Gastroesophageal sphincter (tissue), 4 donors: ENCODE measurements around the gene MAP1LC3A. TPM values are rescaled to one million over a fixed set of nuclear protein-coding genes. Genes with fewer than 3 reads are reported as not detected.

Source experiments
- ATAC-seq: fragments of 150-250 bp; one replicate; pipeline ENCODE4 v1.9.1; 2016; ENCODE audit warnings: mild to moderate bottlenecking, moderate library complexity
- H3K27ac ChIP-seq, 4 donors: fragments of 200-600 bp; sonication (generic) in 3 of 4; 1 replicate in 3 of 4; 2 replicates in 1 of 4; pipeline ENCODE4 v1.5.1; 2016 to 2019
- H3K27me3 ChIP-seq: fragments of 200-600 bp; sonication (generic); one replicate; pipeline ENCODE4 v1.5.1; 2019
- H3K36me3 ChIP-seq, 2 donors: fragments of 200-600 bp; sonication (generic); one replicate each; pipeline ENCODE4 v1.5.1; 2019; ENCODE audit warnings: control low read depth in 1 of 2
- H3K4me1 ChIP-seq, 3 donors: fragments of 200-600 bp; sonication (generic); 1 replicate in 2 of 3; 2 replicates in 1 of 3; pipeline ENCODE4 v1.5.1; 2016 to 2019; ENCODE audit warnings: control low read depth in 2 of 3
- H3K4me3 ChIP-seq, 2 donors: fragments of 200-600 bp; sonication (generic); one replicate each; pipeline ENCODE4 v1.5.1; 2019; ENCODE audit warnings: mild to moderate bottlenecking in 1 of 2, moderate library complexity in 1 of 2
- H3K9me3 ChIP-seq, 3 donors: fragments of 200-600 bp; sonication (generic); one replicate each; pipeline ENCODE4 v1.5.1; 2017 to 2019; ENCODE audit warnings: control low read depth in 2 of 3
- CTCF ChIP-seq, 4 experiments: fragments of 200-600 bp in 2 of 4; fragments of 450-650 bp in 2 of 4; sonication (generic) in 1 of 4; IDR thresholded peaks; one replicate each; pipeline ENCODE4 v1.5.1; 2017 to 2019; ENCODE audit warnings: antibody characterized with exemption in 4 of 4, mild to moderate bottlenecking in 2 of 4, moderate library complexity in 2 of 4
- EP300 ChIP-seq: sonication (generic); formaldehyde crosslinking; IDR thresholded peaks from one replicate; pipeline ENCODE4 v1.6.1; 2017; ENCODE audit warnings: antibody characterized with exemption, mild to moderate bottlenecking
- POLR2A ChIP-seq, 2 donors: fragments of 450-650 bp; IDR thresholded peaks; one replicate each; pipeline ENCODE4 v1.6.1; 2017; ENCODE audit warnings: antibody characterized with exemption in 2 of 2, mild to moderate bottlenecking in 2 of 2, moderate library complexity in 1 of 2
- POLR2AphosphoS5 ChIP-seq: sonication (generic); formaldehyde crosslinking; IDR thresholded peaks from one replicate; pipeline ENCODE4 v1.6.1; 2017; ENCODE audit warnings: antibody characterized with exemption
- WGBS, 2 donors: methylation state at CpG; one replicate each; pipeline ENCODE4 v1.1.5; 2018; ENCODE audit warnings: low coverage in 1 of 2; 5-methylcytosine and 5-hydroxymethylcytosine counted together
- total RNA-seq, 4 donors: library from RNA; depleted of rRNA; stranded (reverse); fragments of >200 nt; gene quantifications; one replicate each; pipeline ENCODE4 v1.1.0, GENCODE V29; 2016

Gene MAP1LC3A
- total RNA-seq, 4 donors from 2014 or later, result 96.0 to 134 (median 115) TPM

DNA sequence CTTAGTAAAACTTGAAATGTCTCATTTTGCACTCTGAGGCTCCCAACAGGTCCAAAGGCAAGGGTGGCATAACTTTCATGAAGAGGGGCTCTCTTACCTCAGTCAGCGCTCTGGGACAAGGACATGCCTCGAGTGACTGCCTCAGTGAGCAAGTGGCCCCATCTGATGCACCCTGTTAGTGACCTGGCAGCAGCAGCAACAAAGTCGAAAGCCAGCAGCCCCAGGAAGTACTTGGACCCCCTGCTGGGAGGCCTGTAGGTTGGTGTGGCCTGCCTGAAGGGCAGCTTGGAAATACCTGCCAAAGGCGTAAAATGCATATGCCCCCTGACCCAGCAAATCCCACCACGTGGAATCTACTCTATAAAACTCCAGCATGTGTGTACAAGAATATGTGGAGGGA lies 13.2 kb downstream of the MAP1LC3A start:
- H3K4me3 ChIP-seq, result no peak overlapping the region
- no peaks in the 10 kb centered on the region for H3K4me1 ChIP-seq
- TF ChIP-seq EP300 (no peak), CTCF (IDR thresholded peaks at IDR 0.05) (no peak), POLR2A (IDR thresholded peaks at IDR 0.05) (no peak), POLR2AphosphoS5 (no peak)
- H3K36me3 ChIP-seq, result peaks cover 0 to 69% of the 10 kb centered on the region in 2 donors
- ATAC-seq, result no peak
- H3K9me3 ChIP-seq, result no peaks in the 10 kb centered on the region
- H3K27ac ChIP-seq, result no peak overlapping the region
- no peaks in the 10 kb centered on the region for H3K27me3 ChIP-seq
- 73 to 81% methylated on average over 2 of the region's 5 CpGs for WGBS, 2 donors

GRCh38 chr20:34573541-34574300 lies 15.2 kb downstream of the MAP1LC3A start:
- no peak overlapping the region for H3K27ac ChIP-seq
- no peak overlapping the region for H3K4me3 ChIP-seq
- no peaks in the 10 kb centered on the region for H3K9me3 ChIP-seq
- ATAC-seq, result no peak
- peaks cover 0 to 49% of the 10 kb centered on the region in 2 donors for H3K36me3 ChIP-seq
- H3K4me1 ChIP-seq, result peaks cover 0 to 6% (median 0%) of the 10 kb centered on the region in 3 donors
- H3K27me3 ChIP-seq, result no peaks in the 10 kb centered on the region
- TF ChIP-seq EP300, result no peak
- TF ChIP-seq CTCF (IDR thresholded peaks at IDR 0.05), result no peak
- no peak for TF ChIP-seq POLR2A (IDR thresholded peaks at IDR 0.05)
- no peak for TF ChIP-seq POLR2AphosphoS5
- 95 to 96% methylated on average over 3 of the region's 7 CpGs for WGBS, 2 donors

DNA sequence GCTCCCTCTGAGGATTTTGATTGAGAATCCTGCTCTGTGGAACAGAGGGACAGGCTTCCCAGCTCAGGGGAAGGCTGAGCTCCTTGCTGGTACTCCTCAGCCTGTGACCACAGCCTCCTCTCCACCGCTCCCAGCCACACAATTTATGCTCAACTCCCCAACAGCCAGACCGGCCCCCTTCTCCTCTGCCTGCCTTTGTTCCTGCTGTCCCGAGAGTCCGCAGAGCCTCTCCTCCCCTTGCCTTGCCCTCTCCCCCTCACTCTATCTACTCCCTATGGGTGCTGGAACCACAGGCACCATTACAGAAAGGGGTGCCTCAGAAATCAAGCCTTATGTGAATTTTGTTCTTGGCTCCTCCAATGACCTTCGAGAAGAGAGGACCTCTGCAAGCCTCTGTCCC lies 15.9 kb downstream of the MAP1LC3A start:
- WGBS, 2 donors, result 95% methylated on average over 5 of the region's 5 CpGs; no CpG with 5 or more reads in 1 of the 2 donors

DNA sequence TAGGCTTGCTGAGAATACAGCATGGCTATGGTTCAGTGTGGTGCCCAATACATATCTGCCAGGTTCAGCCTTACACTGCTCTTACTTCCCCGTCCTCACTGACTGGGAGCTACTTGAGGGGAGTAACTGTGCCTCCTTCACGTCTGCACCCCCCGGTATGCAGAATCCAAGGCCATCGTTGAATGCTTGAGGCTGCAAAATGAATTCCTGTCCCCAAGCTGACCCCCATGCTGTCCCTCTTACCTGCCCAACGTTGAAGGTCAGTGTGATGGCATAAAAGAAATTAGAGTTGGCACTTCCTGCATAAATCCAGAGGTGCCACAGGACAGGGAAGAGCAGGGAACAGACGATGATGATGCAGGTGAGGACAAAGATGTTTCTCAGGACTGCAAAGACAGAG lies 16.3 kb downstream of the MAP1LC3A start:
- no peaks in the 10 kb centered on the region for H3K9me3 ChIP-seq
- no peak overlapping the region for H3K27ac ChIP-seq
- H3K4me1 ChIP-seq, result peaks cover 0 to 16% (median 0%) of the 10 kb centered on the region in 3 donors
- no peak for ATAC-seq
- TF ChIP-seq EP300 (no peak), POLR2A (IDR thresholded peaks at IDR 0.05) (no peak), CTCF (IDR thresholded peaks at IDR 0.05) (no peak), POLR2AphosphoS5 (no peak)
- peaks cover 0 to 43% of the 10 kb centered on the region in 2 donors for H3K36me3 ChIP-seq
- no peak overlapping the region for H3K4me3 ChIP-seq
- H3K27me3 ChIP-seq, result no peaks in the 10 kb centered on the region
- WGBS, 2 donors, result 91 to 100% methylated on average over 2 to 4 of the region's 6 CpGs

More for the DNA sequence above, 15.9 kb downstream of the MAP1LC3A start:
- no peaks in the 10 kb centered on the region for H3K27me3 ChIP-seq
- no peak for ATAC-seq
- H3K9me3 ChIP-seq, result no peaks in the 10 kb centered on the region
- no peak overlapping the region for H3K27ac ChIP-seq
- peaks cover 0 to 13% (median 0%) of the 10 kb centered on the region in 3 donors for H3K4me1 ChIP-seq
- TF ChIP-seq EP300 (no peak), POLR2AphosphoS5 (no peak), CTCF (IDR thresholded peaks at IDR 0.05) (no peak), POLR2A (IDR thresholded peaks at IDR 0.05) (no peak)
- peaks cover 0 to 43% of the 10 kb centered on the region in 2 donors for H3K36me3 ChIP-seq
- H3K4me3 ChIP-seq, result no peak overlapping the region

DNA sequence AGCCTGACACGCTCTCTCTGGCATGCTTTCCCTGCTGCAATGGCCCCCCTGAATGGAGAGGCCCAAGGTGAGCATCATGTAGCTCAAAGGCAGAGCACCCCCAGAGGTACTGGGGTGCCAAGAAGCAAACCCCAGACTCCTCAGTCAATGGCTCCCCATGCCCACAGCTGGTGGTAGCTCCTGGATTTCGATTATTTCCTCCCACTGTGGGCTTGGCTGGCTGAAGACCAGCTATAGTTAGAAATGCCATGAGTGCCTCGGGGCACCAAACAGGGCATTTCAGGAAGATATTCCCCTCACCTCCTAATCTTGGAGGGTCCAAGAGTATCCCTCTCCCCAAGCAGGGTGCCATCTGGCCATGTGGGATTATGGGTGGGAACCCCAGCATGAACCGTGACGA lies 16.8 kb downstream of the MAP1LC3A start:
- H3K36me3 ChIP-seq, result peaks cover 0 to 45% of the 10 kb centered on the region in 2 donors
- H3K4me3 ChIP-seq, result no peak overlapping the region
- no peaks in the 10 kb centered on the region for H3K9me3 ChIP-seq
- peaks cover 0 to 16% (median 0%) of the 10 kb centered on the region in 3 donors for H3K4me1 ChIP-seq
- H3K27ac ChIP-seq, result no peak overlapping the region
- no peak for TF ChIP-seq POLR2AphosphoS5
- TF ChIP-seq CTCF (IDR thresholded peaks at IDR 0.05), result no peak
- no peak for TF ChIP-seq EP300
- no peak for TF ChIP-seq POLR2A (IDR thresholded peaks at IDR 0.05)
- 100% methylated on average over 1 to 3 of the region's 5 CpGs for WGBS, 2 donors
- no peak for ATAC-seq
- no peaks in the 10 kb centered on the region for H3K27me3 ChIP-seq
